GM18858 (cell line): Measurements from ENCODE around the gene FTO.
"Not testable (repeated sequence)": the region's sequence is repeated elsewhere in the genome, so short reads cannot be mapped to it uniquely, and the experiment has no call there.

Experiments used
- ATAC-seq: cut with Tn5 transposase; IDR thresholded peaks from one replicate; pipeline ENCODE4 v1.9.1; 2021; ENCODE audit not compliant: unreplicated experiment

Gene FTO

GRCh38 chr16:53855511-53855910 is 151.6 kb downstream of the FTO start:
- ATAC-seq, result no peak

- no peak for ATAC-seq
Measured at GRCh38 chr16:53859995-53860540, 156.1 kb downstream of the FTO start.

GRCh38 chr16:53863861-53864260 is 159.9 kb downstream of the FTO start:
- no peak for ATAC-seq

GRCh38 chr16:53864819-53865493 is 161.0 kb downstream of the FTO start:
- no peak for ATAC-seq

- peak; percentile 74 for ATAC-seq
Measured at GRCh38 chr16:53865494-53865863, 161.5 kb downstream of the FTO start.

- no peak for ATAC-seq
Measured at GRCh38 chr16:53866520-53866919, 162.6 kb downstream of the FTO start.

GRCh38 chr16:53870831-53871230 is 166.9 kb downstream of the FTO start:
- ATAC-seq, result no peak

GRCh38 chr16:53872248-53873221 is 168.6 kb downstream of the FTO start:
- no peak for ATAC-seq

- ATAC-seq, result no peak
Measured at GRCh38 chr16:53876811-53877210, 172.9 kb downstream of the FTO start.

GRCh38 chr16:53878216-53878615 is 174.3 kb downstream of the FTO start:
- no peak for ATAC-seq

- no peak for ATAC-seq
Measured at GRCh38 chr16:53881371-53881770, 177.4 kb downstream of the FTO start.

GRCh38 chr16:53882310-53882709 is 178.4 kb downstream of the FTO start:
- no peak for ATAC-seq

GRCh38 chr16:53884748-53885147 is 180.8 kb downstream of the FTO start:
- no peak for ATAC-seq

GRCh38 chr16:53886482-53887378 is 182.8 kb downstream of the FTO start:
- ATAC-seq, result no peak

- ATAC-seq, result no peak
Measured at GRCh38 chr16:53888222-53888621, 184.3 kb downstream of the FTO start.

GRCh38 chr16:53890877-53891276 is 186.9 kb downstream of the FTO start:
- not testable (repeated sequence) for ATAC-seq

GRCh38 chr16:53891409-53892139 is 187.6 kb downstream of the FTO start:
- ATAC-seq, result no peak

GRCh38 chr16:53892155-53892554 is 188.2 kb downstream of the FTO start:
- ATAC-seq, result no peak

GRCh38 chr16:53893731-53894435 is 189.9 kb downstream of the FTO start:
- no peak for ATAC-seq

GRCh38 chr16:53894686-53895085 is 190.7 kb downstream of the FTO start:
- ATAC-seq, result no peak
